ENCODE measurements around the gene PRIM1.
A peak's percentile ranks its signal among the peaks of the same experiment; 100 is the strongest.

Gene PRIM1

GRCh38 chr12:56684745-56685359 is 67.3 kb downstream of the PRIM1 start:
- no peak for DNase-seq (ENCODE audit: low read depth)
- no peak for TF ChIP-seq CTCF (IDR thresholded peaks at IDR 0.05; ENCODE audit: insufficient read depth, low read depth, low read length, missing control alignments)
- H3K4me3 ChIP-seq (ENCODE audit: low read length) = peak overlapping the region; percentile 99

GRCh38 chr12:56682323-56682722 is 69.8 kb downstream of the PRIM1 start:
- TF ChIP-seq CTCF (IDR thresholded peaks at IDR 0.05; ENCODE audit: insufficient read depth, low read depth, low read length, missing control alignments) = no peak
- no peak overlapping the region for H3K4me3 ChIP-seq (ENCODE audit: low read length)
- no peak for DNase-seq (ENCODE audit: low read depth)
